GDM1 (cell line): ENCODE data around the gene REEP1.
"Not testable (repeated sequence)": the region's sequence is repeated elsewhere in the genome, so short reads cannot be mapped to it uniquely, and the experiment has no call there.

Experiments used
- DNase-seq: peaks from one replicate; lab custom pipeline; 2025; lab: John Stamatoyannopoulos, UW

REEP1 gene

GRCh38 chr2:86224645-86225355 lies 112.6 kb downstream of the REEP1 start:
- no peak for DNase-seq

GRCh38 chr2:86223927-86224560 lies 113.4 kb downstream of the REEP1 start:
- DNase-seq = no peak

- DNase-seq = no peak
These were observed 114.1 kb downstream of the REEP1 start for GRCh38 chr2:86223140-86223926.

DNA sequence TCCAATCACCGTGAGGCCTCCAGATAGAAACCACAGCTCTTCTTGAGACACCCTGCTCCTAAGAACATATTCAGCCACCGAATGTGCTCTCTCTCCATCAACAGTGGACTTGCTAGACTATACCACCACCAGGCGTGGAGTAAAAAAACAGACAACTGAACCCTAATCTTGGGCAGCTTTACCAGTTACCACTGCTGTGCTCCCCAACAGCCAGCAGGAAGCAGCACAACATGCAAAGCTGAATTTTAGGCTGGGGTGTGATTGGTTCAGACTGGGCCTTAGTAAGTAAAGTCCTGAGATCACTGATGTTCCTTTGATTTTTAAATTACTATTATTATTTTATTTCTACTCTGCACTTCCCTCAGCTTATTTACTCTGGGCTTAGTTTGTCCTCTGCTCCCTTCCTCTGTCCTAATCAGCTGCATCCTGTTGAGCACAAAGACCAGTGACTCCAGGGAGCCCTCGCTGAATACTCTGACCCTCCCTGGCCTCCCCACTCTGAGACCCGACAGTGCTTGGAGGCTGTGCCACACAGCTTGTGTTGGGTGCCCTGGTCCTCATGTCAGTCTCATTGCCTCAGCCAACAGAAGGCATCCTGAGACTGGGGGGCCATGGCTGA lies 116.3 kb downstream of the REEP1 start:
- DNase-seq = peak; percentile 31

DNA sequence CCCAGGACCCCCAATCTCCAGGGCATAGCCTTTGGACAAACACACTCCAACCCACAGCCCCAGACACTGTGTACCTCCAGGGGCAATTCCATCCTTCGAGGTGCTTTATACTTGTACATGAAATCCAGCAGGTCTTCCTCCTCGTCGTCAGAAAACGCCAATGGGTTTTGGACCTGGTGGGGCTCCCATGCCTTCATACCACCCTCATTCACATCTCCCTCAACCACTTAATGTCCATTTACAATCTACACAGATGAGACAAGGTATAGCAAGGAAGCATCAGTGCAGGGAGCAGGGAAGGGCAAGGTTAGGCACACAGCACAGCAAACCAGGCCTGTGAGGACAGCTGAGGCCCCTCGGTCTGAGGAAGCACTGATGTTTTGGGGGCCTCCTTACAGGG lies 117.5 kb downstream of the REEP1 start:
- DNase-seq = no peak

- DNase-seq = no peak
These were observed 119.3 kb downstream of the REEP1 start for GRCh38 chr2:86218124-86218523.

GRCh38 chr2:86216575-86217555 lies 120.6 kb downstream of the REEP1 start:
- no peak for DNase-seq

DNA sequence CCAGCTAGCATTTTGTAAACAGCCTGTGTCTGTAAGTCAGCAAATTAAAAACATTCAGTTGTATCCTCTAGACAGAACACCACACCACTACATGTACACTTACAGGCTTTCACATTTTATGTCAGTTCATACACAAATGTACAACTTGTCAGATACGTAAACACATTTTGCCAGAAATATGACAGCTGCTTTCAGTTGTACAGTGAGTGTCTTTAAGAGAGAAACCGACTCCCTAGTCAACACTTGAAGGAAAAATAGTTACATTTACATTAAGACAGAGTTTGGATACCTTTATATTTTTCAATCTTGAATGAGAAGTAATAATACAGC lies 123.0 kb downstream of the REEP1 start:
- no peak for DNase-seq

GRCh38 chr2:86213699-86214502 lies 123.5 kb downstream of the REEP1 start:
- DNase-seq = no peak

GRCh38 chr2:86213056-86213455 lies 124.4 kb downstream of the REEP1 start:
- DNase-seq = no peak

- no peak for DNase-seq
These were observed 125.6 kb downstream of the REEP1 start for GRCh38 chr2:86211796-86212188.

- DNase-seq = no peak
These were observed 126.2 kb downstream of the REEP1 start for GRCh38 chr2:86211033-86211795.

DNA sequence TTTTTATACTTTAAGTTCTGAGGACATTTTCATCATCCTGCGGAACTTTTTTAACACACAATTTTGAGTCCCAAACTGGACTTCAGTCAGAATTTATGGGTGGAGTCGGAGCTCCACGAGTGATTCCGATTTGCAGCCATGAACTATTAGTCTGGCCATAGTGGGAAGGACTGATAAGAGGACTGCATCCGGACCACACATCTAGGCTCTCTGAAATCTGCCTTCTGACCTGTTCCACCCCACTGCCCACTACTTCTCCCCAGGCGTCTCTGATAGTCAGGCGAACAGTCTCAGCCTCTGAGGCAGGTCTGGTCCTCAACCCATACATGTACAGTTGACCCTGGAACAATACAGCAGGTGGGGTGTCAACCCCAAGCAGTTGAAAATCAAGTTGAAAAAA lies 133.0 kb downstream of the REEP1 start:
- DNase-seq = no peak

DNA sequence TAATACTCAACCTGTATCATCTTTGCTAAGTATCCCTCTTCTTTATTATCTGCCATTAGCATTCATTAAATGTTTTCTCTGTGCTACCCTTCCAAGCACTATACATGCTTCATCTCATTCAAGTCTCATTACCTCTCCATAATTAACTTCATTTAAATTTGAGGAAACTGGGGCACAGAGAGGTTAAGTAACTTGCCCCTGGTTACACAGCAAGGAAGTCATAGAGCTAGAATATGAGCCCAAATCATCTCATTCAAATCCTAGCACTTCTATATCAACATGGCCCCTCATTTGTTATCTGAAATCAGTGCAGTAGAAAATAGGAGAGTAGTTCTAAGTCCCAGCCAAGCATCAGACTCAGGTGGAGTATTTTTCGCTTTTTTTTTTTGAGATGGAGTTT lies 133.8 kb downstream of the REEP1 start:
- no peak for DNase-seq

DNA sequence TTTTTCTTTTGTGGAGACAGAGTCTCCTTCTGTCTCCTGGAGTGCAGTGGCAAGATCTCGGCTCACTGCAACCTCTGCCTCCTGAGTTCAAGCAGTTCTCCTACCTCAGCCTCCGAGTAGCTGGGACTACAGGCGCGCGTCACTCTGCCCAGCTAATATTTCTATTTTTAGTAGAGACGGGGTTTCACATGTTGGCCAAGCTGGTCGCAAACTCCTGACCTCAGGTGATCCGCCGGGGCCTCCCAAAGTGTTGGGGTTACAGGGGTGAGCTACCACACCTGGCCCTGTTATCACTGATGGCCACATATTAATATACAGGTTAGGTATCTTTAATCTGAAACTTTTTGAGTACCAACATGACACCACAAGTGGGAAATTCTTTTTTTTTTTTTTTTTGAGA lies 134.7 kb downstream of the REEP1 start:
- no peak for DNase-seq

- DNase-seq = no peak
These were observed 135.1 kb downstream of the REEP1 start for GRCh38 chr2:86202336-86202692.

DNA sequence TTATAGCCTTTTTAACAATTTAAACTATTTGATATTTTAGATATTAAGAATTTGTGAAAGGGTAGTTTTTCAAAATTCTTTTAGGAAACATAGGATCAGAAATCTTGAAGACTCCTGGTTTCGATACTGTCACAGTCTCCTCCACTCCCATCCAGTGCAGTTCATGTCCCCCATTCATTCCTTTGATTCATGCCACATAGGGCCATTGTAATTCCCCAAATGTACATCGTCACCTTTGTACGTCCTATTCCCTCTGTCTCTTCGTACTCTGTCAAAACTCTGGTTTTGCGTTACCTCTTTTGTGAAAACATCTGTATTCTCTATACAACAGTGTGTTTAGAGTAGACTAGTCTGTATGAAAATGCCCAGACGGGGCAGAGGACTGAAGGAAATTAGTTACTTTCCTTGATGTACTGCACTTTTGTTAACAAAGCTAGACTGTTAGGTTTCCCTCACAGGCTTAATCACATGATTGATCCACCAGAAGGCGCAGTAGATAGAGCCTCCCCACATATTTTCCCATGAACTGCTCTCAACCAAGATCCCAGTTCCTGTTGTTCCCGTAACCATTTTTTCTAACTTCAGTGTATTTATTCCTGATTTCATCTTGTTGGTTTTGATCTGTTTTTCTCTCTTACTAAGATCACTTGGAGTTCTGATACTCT lies 135.6 kb downstream of the REEP1 start:
- DNase-seq = no peak

DNA sequence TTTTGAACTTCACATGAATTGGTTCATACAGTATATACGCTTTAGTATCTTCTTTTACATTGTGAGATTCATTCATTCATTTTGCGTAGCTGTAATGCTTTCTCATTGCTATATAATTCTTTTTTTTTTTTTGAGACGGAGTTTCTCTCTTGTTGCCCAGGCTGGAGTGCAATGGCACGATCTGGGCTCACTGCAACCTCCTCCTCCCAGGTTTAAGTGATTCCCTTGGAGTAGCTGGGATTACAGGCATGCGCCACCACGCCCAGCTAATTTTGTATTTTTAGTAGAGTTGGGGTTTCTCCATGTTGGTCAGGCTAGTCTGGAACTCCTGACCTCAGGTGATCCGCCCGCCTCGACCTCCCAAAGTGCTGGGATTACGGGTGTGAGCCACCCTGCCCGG lies 136.9 kb downstream of the REEP1 start:
- not testable (repeated sequence) for DNase-seq

- DNase-seq = no peak
These were observed 137.6 kb downstream of the REEP1 start for GRCh38 chr2:86199834-86200177.
